Right ventricle myocardium inferior (tissue), 1 donor: ENCODE measurements around the gene SLC26A4. TPM values are rescaled to one million over a fixed set of nuclear protein-coding genes. Genes with fewer than 3 reads are reported as not detected.
A peak's percentile ranks its signal among the peaks of the same experiment; 100 is the strongest.

Experiments
- ATAC-seq: fragments of 200-7000 bp; cut with Tn5 transposase; one replicate; pipeline ENCODE4 v1.9.1; 2020; ENCODE audit warnings: mild to moderate bottlenecking, moderate library complexity
- DNase-seq: peaks from one replicate; pipeline ENCODE4 v3.0.0; 2021; ENCODE audit errors: missing footprints
- intact Hi-C: fragments of 100-400 bp; cut with DNase I; formaldehyde crosslinking; loops from one replicate; pipeline ENCODE4 v1.11.0; 2022
- total RNA-seq: library from RNA; stranded (reverse); fragmentation: NEBNext Ultra II Directional; extraction: Animal tissue kit (Norgen Biotek cat#: 25700); gene quantifications from one replicate; pipeline ENCODE4 v1.2.1, GENCODE V29; 2021
- donor health status: DM: no; HTN: yes; CAD: no; lungs with severe emphysema.

The SLC26A4 gene
- total RNA-seq, 1 donor from 2014 or later = 0.27 TPM

GRCh38 chr7:107689553-107689952 is 28.9 kb downstream of the SLC26A4 start:
- intact Hi-C loops = no loop called here
- DNase-seq (no peak), ATAC-seq (no peak)

- no peak for ATAC-seq
- no peak for DNase-seq
- intact Hi-C loops = no loop called here
These were observed 29.5 kb downstream of the SLC26A4 start for GRCh38 chr7:107690084-107690483.

GRCh38 chr7:107690611-107691010 is 30.0 kb downstream of the SLC26A4 start:
- ATAC-seq (no peak), DNase-seq (no peak)
- intact Hi-C loops = no loop called here

GRCh38 chr7:107691716-107692115 is 31.1 kb downstream of the SLC26A4 start:
- peak; percentile 56 for ATAC-seq
- intact Hi-C loops = no loop called here
- DNase-seq = no peak

GRCh38 chr7:107692501-107692900 is 31.9 kb downstream of the SLC26A4 start:
- ATAC-seq (no peak), DNase-seq (no peak)
- intact Hi-C loops = no loop called here

- ATAC-seq = no peak
- intact Hi-C loops = no loop called here
- DNase-seq = no peak
These were observed 32.8 kb downstream of the SLC26A4 start for GRCh38 chr7:107693396-107693795.

GRCh38 chr7:107694386-107694785 is 33.8 kb downstream of the SLC26A4 start:
- ATAC-seq = peak; percentile 65
- intact Hi-C loops = no loop called here

GRCh38 chr7:107696330-107696946 is 35.8 kb downstream of the SLC26A4 start:
- no peak for ATAC-seq
- intact Hi-C loops = no loop called here
- DNase-seq = no peak

More at GRCh38 chr7:107694386-107694785, 33.8 kb downstream of the SLC26A4 start:
- no peak for DNase-seq

GRCh38 chr7:107697321-107698049 is 36.9 kb downstream of the SLC26A4 start:
- ATAC-seq (no peak), DNase-seq (no peak)
- intact Hi-C loops = no loop called here

- ATAC-seq = no peak
These were observed 39.9 kb downstream of the SLC26A4 start for GRCh38 chr7:107700570-107700969.

GRCh38 chr7:107701191-107701590 is 40.6 kb downstream of the SLC26A4 start:
- ATAC-seq (no peak), DNase-seq (no peak)
- intact Hi-C loops = no loop called here

More at GRCh38 chr7:107700570-107700969, 39.9 kb downstream of the SLC26A4 start:
- DNase-seq = no peak
- intact Hi-C loops = no loop called here

GRCh38 chr7:107703219-107703618 is 42.6 kb downstream of the SLC26A4 start:
- ATAC-seq (peak; percentile 16), DNase-seq (no peak)
- intact Hi-C loops = no loop called here

- ATAC-seq = peak; percentile 65
- intact Hi-C loops = no loop called here
- DNase-seq = no peak
These were observed 43.2 kb downstream of the SLC26A4 start for GRCh38 chr7:107703872-107704271.

GRCh38 chr7:107708956-107709355 is 48.3 kb downstream of the SLC26A4 start:
- intact Hi-C loops = no loop called here
- DNase-seq (no peak), ATAC-seq (no peak)

GRCh38 chr7:107711301-107711700 is 50.7 kb downstream of the SLC26A4 start:
- intact Hi-C loops = no loop called here
- DNase-seq (no peak), ATAC-seq (no peak)

GRCh38 chr7:107712025-107712424 is 51.4 kb downstream of the SLC26A4 start:
- no peak for DNase-seq
- no peak for ATAC-seq
- intact Hi-C loops = no loop called here

GRCh38 chr7:107712896-107713295 is 52.3 kb downstream of the SLC26A4 start:
- intact Hi-C loops = no loop called here
- no peak for ATAC-seq
- no peak for DNase-seq

- DNase-seq (no peak), ATAC-seq (no peak)
- intact Hi-C loops = no loop called here
These were observed 54.9 kb downstream of the SLC26A4 start for GRCh38 chr7:107715531-107715930.

- intact Hi-C loops = no loop called here
- DNase-seq (no peak), ATAC-seq (no peak)
These were observed 58.0 kb downstream of the SLC26A4 start for GRCh38 chr7:107718456-107719193.

- no peak for ATAC-seq
- intact Hi-C loops = loop anchor here (5.0 to 10.0 kb wide), 2 partner anchors 136 to 519 kb away; partner anchors contain the start of gene BCAP29
These were observed 60.7 kb downstream of the SLC26A4 start for GRCh38 chr7:107721286-107721685.

More at GRCh38 chr7:107721286-107721685, 60.7 kb downstream of the SLC26A4 start:
- DNase-seq = no peak
